ENCODE results near the gene TAPBPL.

TAPBPL gene

GRCh38 chr12:6434205-6435140 lies 17.4 kb upstream of the TAPBPL start:
- in situ Hi-C loops (cut with HindIII; ENCODE audit: low pct_ligation_motif_present, low pct_unique_long_range_greater_than_20kb, low sequenced_read_pairs) = no loop called here
- DNase-seq = no peak

- in situ Hi-C loops (cut with HindIII; ENCODE audit: low pct_ligation_motif_present, low pct_unique_long_range_greater_than_20kb, low sequenced_read_pairs) = no loop called here
- no peak for DNase-seq
These were observed 15.7 kb upstream of the TAPBPL start for GRCh38 chr12:6435961-6436715.

- DNase-seq = no peak
- in situ Hi-C loops (cut with HindIII; ENCODE audit: low pct_ligation_motif_present, low pct_unique_long_range_greater_than_20kb, low sequenced_read_pairs) = no loop called here
These were observed 14.3 kb upstream of the TAPBPL start for GRCh38 chr12:6437586-6437985.

GRCh38 chr12:6438345-6438744 lies 13.5 kb upstream of the TAPBPL start:
- DNase-seq = no peak
- in situ Hi-C loops (cut with HindIII; ENCODE audit: low pct_ligation_motif_present, low pct_unique_long_range_greater_than_20kb, low sequenced_read_pairs) = no loop called here

- in situ Hi-C loops (cut with HindIII; ENCODE audit: low pct_ligation_motif_present, low pct_unique_long_range_greater_than_20kb, low sequenced_read_pairs) = no loop called here
- DNase-seq = no peak
These were observed 11.5 kb upstream of the TAPBPL start for GRCh38 chr12:6440391-6440790.

- in situ Hi-C loops (cut with HindIII; ENCODE audit: low pct_ligation_motif_present, low pct_unique_long_range_greater_than_20kb, low sequenced_read_pairs) = no loop called here
- DNase-seq = no peak
These were observed 9.0 kb upstream of the TAPBPL start for GRCh38 chr12:6442836-6443235.

- in situ Hi-C loops (cut with HindIII; ENCODE audit: low pct_ligation_motif_present, low pct_unique_long_range_greater_than_20kb, low sequenced_read_pairs) = no loop called here
These were observed 8.4 kb upstream of the TAPBPL start for GRCh38 chr12:6443361-6443983.

GRCh38 chr12:6444031-6444430 lies 7.8 kb upstream of the TAPBPL start:
- in situ Hi-C loops (cut with HindIII; ENCODE audit: low pct_ligation_motif_present, low pct_unique_long_range_greater_than_20kb, low sequenced_read_pairs) = no loop called here
- no peak for DNase-seq

More at GRCh38 chr12:6443361-6443983, 8.4 kb upstream of the TAPBPL start:
- DNase-seq = no peak

GRCh38 chr12:6444704-6445688 lies 6.8 kb upstream of the TAPBPL start, which contains the start of gene CD27:
CD27 (plus strand) TSS chr12:6444955; CDS start chr12:6445096, 141 bp downstream.
- in situ Hi-C loops (cut with HindIII; ENCODE audit: low pct_ligation_motif_present, low pct_unique_long_range_greater_than_20kb, low sequenced_read_pairs) = no loop called here
- no peak for DNase-seq

- in situ Hi-C loops (cut with HindIII; ENCODE audit: low pct_ligation_motif_present, low pct_unique_long_range_greater_than_20kb, low sequenced_read_pairs) = no loop called here
- DNase-seq = no peak
These were observed 1.6 kb upstream of the TAPBPL start for GRCh38 chr12:6450091-6450868.

GRCh38 chr12:6450869-6451347 lies 934 bp upstream of the TAPBPL start:
- in situ Hi-C loops (cut with HindIII; ENCODE audit: low pct_ligation_motif_present, low pct_unique_long_range_greater_than_20kb, low sequenced_read_pairs) = no loop called here
- DNase-seq = no peak

- peak; percentile 28 for DNase-seq
- in situ Hi-C loops (cut with HindIII; ENCODE audit: low pct_ligation_motif_present, low pct_unique_long_range_greater_than_20kb, low sequenced_read_pairs) = no loop called here
These were observed 552 bp downstream of the TAPBPL start for GRCh38 chr12:6452245-6452943.

- in situ Hi-C loops (cut with HindIII; ENCODE audit: low pct_ligation_motif_present, low pct_unique_long_range_greater_than_20kb, low sequenced_read_pairs) = no loop called here
These were observed 1.2 kb downstream of the TAPBPL start for GRCh38 chr12:6452944-6453630.

GRCh38 chr12:6457220-6457945 lies 5.5 kb downstream of the TAPBPL start:
- in situ Hi-C loops (cut with HindIII; ENCODE audit: low pct_ligation_motif_present, low pct_unique_long_range_greater_than_20kb, low sequenced_read_pairs) = no loop called here
- DNase-seq = no peak

More at GRCh38 chr12:6452944-6453630, 1.2 kb downstream of the TAPBPL start:
- peak; percentile 65 for DNase-seq

- in situ Hi-C loops (cut with HindIII; ENCODE audit: low pct_ligation_motif_present, low pct_unique_long_range_greater_than_20kb, low sequenced_read_pairs) = no loop called here
- DNase-seq = no peak
These were observed 6.6 kb downstream of the TAPBPL start for GRCh38 chr12:6458281-6459003.
